T1000 (cell line): ENCODE measurements around the gene PCED1B.

Source experiments
- DNase-seq: peaks from one replicate; lab custom pipeline; 2025; ENCODE audit warnings: mixed read lengths; lab: John Stamatoyannopoulos, UW

Gene PCED1B

GRCh38 chr12:47234576-47235141 is 155.2 kb downstream of the PCED1B start:
- no peak for DNase-seq

- no peak for DNase-seq
These were observed 156.0 kb downstream of the PCED1B start for GRCh38 chr12:47235258-47236040.

GRCh38 chr12:47236109-47236714 is 156.8 kb downstream of the PCED1B start:
- DNase-seq: no peak

GRCh38 chr12:47237751-47238211 is 158.4 kb downstream of the PCED1B start:
- DNase-seq: no peak

- no peak for DNase-seq
These were observed 159.3 kb downstream of the PCED1B start for GRCh38 chr12:47238669-47239114.

- no peak for DNase-seq
These were observed 163.0 kb downstream of the PCED1B start for GRCh38 chr12:47242426-47242825.

GRCh38 chr12:47244835-47245234 is 165.4 kb downstream of the PCED1B start:
- no peak for DNase-seq

- no peak for DNase-seq
These were observed 166.2 kb downstream of the PCED1B start for GRCh38 chr12:47245623-47246022.

GRCh38 chr12:47247418-47247817 is 168.0 kb downstream of the PCED1B start:
- DNase-seq: no peak

- no peak for DNase-seq
These were observed 169.7 kb downstream of the PCED1B start for GRCh38 chr12:47249082-47249481.

- DNase-seq: no peak
These were observed 170.4 kb downstream of the PCED1B start for GRCh38 chr12:47249719-47250357.

- no peak for DNase-seq
These were observed 172.5 kb downstream of the PCED1B start for GRCh38 chr12:47251919-47252318.

- no peak for DNase-seq
These were observed 185.5 kb downstream of the PCED1B start for GRCh38 chr12:47264951-47265350.

- DNase-seq: no peak
These were observed 186.0 kb downstream of the PCED1B start for GRCh38 chr12:47265391-47265790.

GRCh38 chr12:47267571-47267970 is 188.2 kb downstream of the PCED1B start:
- DNase-seq: no peak

- no peak for DNase-seq
These were observed 189.4 kb downstream of the PCED1B start for GRCh38 chr12:47268501-47269454.

GRCh38 chr12:47269916-47270315 is 190.5 kb downstream of the PCED1B start:
- no peak for DNase-seq

GRCh38 chr12:47270782-47271664 is 191.6 kb downstream of the PCED1B start:
- peak; percentile 33 for DNase-seq

- DNase-seq: no peak
These were observed 192.4 kb downstream of the PCED1B start for GRCh38 chr12:47271800-47272239.
